Transverse colon (tissue), 4 donors: Measurements from ENCODE around the gene XRCC4. TPM values are rescaled to one million over a fixed set of nuclear protein-coding genes. Genes with fewer than 3 reads are reported as not detected.

Experiments
- DNase-seq: peaks from one replicate; pipeline ENCODE4 v3.0.0-alpha.2; 2019
- H3K27ac ChIP-seq, 4 donors: fragments of 200-600 bp; sonication (generic); 2 replicates each; pipeline ENCODE4 v1.5.1; 2016 to 2018; ENCODE audit warnings: inconsistent platforms in 4 of 4
- H3K27me3 ChIP-seq: fragments of 200-600 bp; sonication (generic); 2 replicates; pipeline ENCODE4 v1.5.1; 2017; ENCODE audit warnings: inconsistent platforms
- H3K36me3 ChIP-seq, 4 donors: fragments of 200-600 bp; sonication (generic); 2 replicates each; pipeline ENCODE4 v1.5.1; 2017 to 2019; ENCODE audit warnings: inconsistent platforms in 4 of 4
- H3K4me1 ChIP-seq, 4 donors: fragments of 200-600 bp; sonication (generic); 2 replicates each; pipeline ENCODE4 v1.5.1; 2017 to 2020; ENCODE audit warnings: inconsistent platforms in 4 of 4
- H3K4me3 ChIP-seq, 4 donors: fragments of 200-600 bp; sonication (generic); 1 replicate in 1 of 4; 2 replicates in 3 of 4; pipeline versions ENCODE4 v1.5.1 to v1.6.1; 2017 to 2019; ENCODE audit warnings: inconsistent platforms in 4 of 4
- H3K9me3 ChIP-seq, 2 donors: fragments of 200-600 bp; sonication (generic); 2 replicates each; pipeline ENCODE4 v1.5.1; 2017 to 2019; ENCODE audit warnings: inconsistent platforms in 2 of 2
- EP300 ChIP-seq: sonication (generic); formaldehyde crosslinking; IDR thresholded peaks from one replicate; pipeline ENCODE4 v1.6.1; 2017; ENCODE audit warnings: antibody characterized with exemption, low read depth
- POLR2A ChIP-seq: fragments of 450-650 bp; IDR thresholded peaks from one replicate; pipeline ENCODE4 v1.6.1; 2016; ENCODE audit warnings: antibody characterized with exemption, mild to moderate bottlenecking, moderate library complexity
- POLR2AphosphoS5 ChIP-seq, 3 donors: sonication (generic); formaldehyde crosslinking; IDR thresholded peaks; one replicate each; pipeline ENCODE4 v1.6.1; 2016; ENCODE audit warnings: antibody characterized with exemption in 3 of 3
- WGBS, 2 donors: methylation state at CpG; one replicate each; pipeline ENCODE4 v1.1.5; 2018; ENCODE audit warnings: low coverage in 1 of 2; 5-methylcytosine and 5-hydroxymethylcytosine counted together
- in situ Hi-C, 4 donors: fragments of 200-750 bp; cut with MboI; loops; one replicate each; pipeline versions ENCODE4 v1.15.0 to v1.15.1; 2017; ENCODE audit warnings: low sequenced_read_pairs in 3 of 4, low pct_ligation_motif_present in 1 of 4, low pct_unique_long_range_greater_than_20kb in 1 of 4
- intact Hi-C: fragments of 100-400 bp; cut with DNase I; formaldehyde crosslinking; loops from one replicate; pipeline ENCODE4 v1.15.1; 2023; ENCODE audit warnings: low total_unique reads
- total RNA-seq, 4 donors: library from RNA; depleted of rRNA; stranded (reverse); fragments of >200 nt; gene quantifications; one replicate each; pipeline ENCODE4 v1.1.0, GENCODE V29; 2016
- TF ChIP-seq, protein P1 (sequence below), 5 experiments: fragments of 200-600 bp in 3 of 5; fragments of 450-650 bp in 2 of 5; sonication (generic) in 3 of 5; IDR thresholded peaks; 1 replicate in 2 of 5; 2 replicates in 3 of 5; pipeline ENCODE4 v1.5.1; 2016 to 2017; ENCODE audit warnings: antibody characterized with exemption in 5 of 5, inconsistent platforms in 3 of 5, mild to moderate bottlenecking in 2 of 5, moderate library complexity in 1 of 5

XRCC4 gene
- total RNA-seq, 4 donors from 2014 or later, result 0.60 to 8.1 (median 7.3) TPM; not detected in 1

DNA sequence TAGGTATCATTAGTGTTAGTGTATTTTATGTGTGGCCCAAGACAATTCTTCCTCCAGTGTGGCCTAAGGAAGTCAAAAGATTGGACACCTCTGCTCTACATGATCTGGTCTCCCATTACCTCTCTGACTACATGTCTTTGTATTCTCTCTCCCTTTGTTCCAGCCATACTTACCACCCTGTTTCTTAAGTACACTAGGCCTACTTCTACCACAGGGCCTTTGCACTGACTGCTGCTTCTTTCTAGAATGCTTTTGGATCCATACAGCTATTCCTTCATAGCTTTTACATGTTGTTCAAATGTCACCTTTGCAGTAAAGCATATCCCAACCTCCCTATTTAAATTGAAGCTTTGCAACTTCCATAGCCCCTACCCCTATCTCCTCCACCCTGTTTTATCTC is 5.4 kb downstream of the XRCC4 start:
- in situ Hi-C loops (no loop called here), intact Hi-C loops (no loop called here)
- peaks cover 0 to 6% (median 0%) of the 10 kb centered on the region in 4 donors for H3K4me1 ChIP-seq
- H3K4me3 ChIP-seq, result no peak overlapping the region
- H3K27me3 ChIP-seq, result no peaks in the 10 kb centered on the region
- no peaks in the 10 kb centered on the region for H3K36me3 ChIP-seq
- H3K9me3 ChIP-seq, result no peaks in the 10 kb centered on the region
- DNase-seq, result no peak
- no peak overlapping the region for H3K27ac ChIP-seq
- TF ChIP-seq POLR2A (no peak), POLR2AphosphoS5 (IDR thresholded peaks at IDR 0.05) (no peak), EP300 (no peak)
- TF ChIP-seq, protein P1, sequence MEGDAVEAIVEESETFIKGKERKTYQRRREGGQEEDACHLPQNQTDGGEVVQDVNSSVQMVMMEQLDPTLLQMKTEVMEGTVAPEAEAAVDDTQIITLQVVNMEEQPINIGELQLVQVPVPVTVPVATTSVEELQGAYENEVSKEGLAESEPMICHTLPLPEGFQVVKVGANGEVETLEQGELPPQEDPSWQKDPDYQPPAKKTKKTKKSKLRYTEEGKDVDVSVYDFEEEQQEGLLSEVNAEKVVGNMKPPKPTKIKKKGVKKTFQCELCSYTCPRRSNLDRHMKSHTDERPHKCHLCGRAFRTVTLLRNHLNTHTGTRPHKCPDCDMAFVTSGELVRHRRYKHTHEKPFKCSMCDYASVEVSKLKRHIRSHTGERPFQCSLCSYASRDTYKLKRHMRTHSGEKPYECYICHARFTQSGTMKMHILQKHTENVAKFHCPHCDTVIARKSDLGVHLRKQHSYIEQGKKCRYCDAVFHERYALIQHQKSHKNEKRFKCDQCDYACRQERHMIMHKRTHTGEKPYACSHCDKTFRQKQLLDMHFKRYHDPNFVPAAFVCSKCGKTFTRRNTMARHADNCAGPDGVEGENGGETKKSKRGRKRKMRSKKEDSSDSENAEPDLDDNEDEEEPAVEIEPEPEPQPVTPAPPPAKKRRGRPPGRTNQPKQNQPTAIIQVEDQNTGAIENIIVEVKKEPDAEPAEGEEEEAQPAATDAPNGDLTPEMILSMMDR (IDR thresholded peaks at IDR 0.05), result no peak

GRCh38 chr5:83084336-83084735 is 7.0 kb downstream of the XRCC4 start:
- H3K36me3 ChIP-seq, result no peaks in the 10 kb centered on the region
- H3K4me3 ChIP-seq, result no peak overlapping the region
- intact Hi-C loops (no loop called here), in situ Hi-C loops (no loop called here)
- no peaks in the 10 kb centered on the region for H3K9me3 ChIP-seq
- TF ChIP-seq POLR2A, result no peak
- TF ChIP-seq EP300, result no peak
- TF ChIP-seq, protein P1 (IDR thresholded peaks at IDR 0.05), result no peak
- TF ChIP-seq POLR2AphosphoS5 (IDR thresholded peaks at IDR 0.05), result no peak
- H3K27me3 ChIP-seq, result no peaks in the 10 kb centered on the region
- no peak for DNase-seq
- no peaks in the 10 kb centered on the region for H3K4me1 ChIP-seq
- 72 to 76% methylated on average over 2 of the region's 2 CpGs for WGBS, 2 donors
- no peak overlapping the region for H3K27ac ChIP-seq

DNA sequence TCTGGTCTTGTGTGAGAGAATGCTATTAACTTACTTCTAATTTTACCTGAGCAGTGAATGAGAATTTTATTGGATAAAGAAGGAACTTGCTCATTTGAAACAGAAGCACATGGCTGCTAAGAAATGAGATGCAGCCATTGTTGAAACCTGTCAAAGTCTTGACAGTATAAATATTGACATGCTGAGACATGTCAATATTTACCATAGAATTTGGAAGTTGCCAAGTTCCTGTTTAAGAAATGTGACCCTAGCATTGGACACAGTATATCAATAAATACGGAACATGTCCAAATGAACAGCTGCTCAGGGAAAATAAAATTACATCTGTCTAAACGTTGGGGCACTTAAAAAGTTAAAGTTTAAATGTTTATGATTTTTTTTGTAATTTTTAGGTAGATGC is 7.8 kb downstream of the XRCC4 start:
- no peak overlapping the region for H3K27ac ChIP-seq
- in situ Hi-C loops, result no loop called here
- WGBS, 2 donors, result 39 to 44% methylated on average over 2 of the region's 2 CpGs
- intact Hi-C loops, result no loop called here
- H3K9me3 ChIP-seq, result no peaks in the 10 kb centered on the region
- no peaks in the 10 kb centered on the region for H3K27me3 ChIP-seq
- H3K4me1 ChIP-seq, result no peaks in the 10 kb centered on the region
- H3K36me3 ChIP-seq, result no peaks in the 10 kb centered on the region
- H3K4me3 ChIP-seq, result no peak overlapping the region
- TF ChIP-seq POLR2AphosphoS5 (IDR thresholded peaks at IDR 0.05), result no peak
- TF ChIP-seq EP300, result no peak
- TF ChIP-seq, protein P1 (IDR thresholded peaks at IDR 0.05), result no peak
- no peak for TF ChIP-seq POLR2A
- DNase-seq, result no peak

DNA sequence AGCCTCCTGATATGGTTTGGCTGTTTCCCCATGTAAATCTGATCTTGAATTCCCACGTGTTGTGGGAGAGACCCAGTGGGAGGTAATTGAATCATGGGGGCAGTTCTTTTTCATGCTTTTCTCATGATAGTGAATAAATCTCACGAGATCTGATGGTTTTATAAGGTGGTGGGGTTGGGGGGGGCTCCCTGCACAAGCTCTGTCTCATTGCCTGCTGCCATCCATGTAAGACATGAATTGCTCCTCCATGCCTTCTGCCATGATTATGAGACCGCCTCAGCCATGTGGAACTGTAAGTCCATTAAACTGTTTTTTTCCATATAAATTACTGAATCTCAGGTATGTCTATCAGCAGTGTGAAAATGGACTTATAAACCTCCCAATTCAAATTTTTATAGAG is 12.8 kb downstream of the XRCC4 start:
- no peak for DNase-seq
- TF ChIP-seq POLR2A (no peak), POLR2AphosphoS5 (IDR thresholded peaks at IDR 0.05) (no peak), EP300 (no peak)
- TF ChIP-seq, protein P1 (IDR thresholded peaks at IDR 0.05), result no peak
- in situ Hi-C loops (no loop called here), intact Hi-C loops (no loop called here)
- H3K4me3 ChIP-seq, result no peak overlapping the region
- no peaks in the 10 kb centered on the region for H3K27me3 ChIP-seq
- no peaks in the 10 kb centered on the region for H3K36me3 ChIP-seq
- H3K9me3 ChIP-seq, result peaks cover 11 to 17% of the 10 kb centered on the region in 2 donors
- H3K4me1 ChIP-seq, result no peaks in the 10 kb centered on the region
- 83 to 92% methylated on average over 1 to 3 of the region's 3 CpGs for WGBS, 2 donors
- no peak overlapping the region for H3K27ac ChIP-seq
